ENCODE data around the gene FUT9.

FUT9 gene

GRCh38 chr6:95998133-95998532 lies 17.6 kb upstream of the FUT9 start:
- no peak for TF ChIP-seq FOXK2 (IDR thresholded peaks at IDR 0.05)
- no peak for TF ChIP-seq ZNF384 (IDR thresholded peaks at IDR 0.05)
- no peak for TF ChIP-seq BHLHE40 (IDR thresholded peaks at IDR 0.05; ENCODE audit: borderline replicate concordance)
- no peak for TF ChIP-seq CTBP1 (IDR thresholded peaks at IDR 0.05; ENCODE audit: borderline replicate concordance)
- DNase-seq (ENCODE audit: extremely low spot score), result no peak
- ChIA-PET CTCF (no interaction called here), POLR2A (no interaction called here)

- TF ChIP-seq PKNOX1 (IDR thresholded peaks at IDR 0.05), result no peak
- no peak for TF ChIP-seq ARNT (IDR thresholded peaks at IDR 0.05)
- TF ChIP-seq ELF4 (IDR thresholded peaks at IDR 0.05), result no peak
- no peak for TF ChIP-seq TARDBP (IDR thresholded peaks at IDR 0.05)
- no peak for TF ChIP-seq SP1 (IDR thresholded peaks at IDR 0.05)
- no peak for TF ChIP-seq HDGF (IDR thresholded peaks at IDR 0.05; ENCODE audit: borderline replicate concordance)
- TF ChIP-seq FOXK2 (IDR thresholded peaks at IDR 0.05), result no peak
- no peak for TF ChIP-seq ZNF384 (IDR thresholded peaks at IDR 0.05)
- TF ChIP-seq NFRKB (IDR thresholded peaks at IDR 0.05), result no peak
- TF ChIP-seq SUZ12 (IDR thresholded peaks at IDR 0.05), result no peak
- no peak for TF ChIP-seq CTBP1 (IDR thresholded peaks at IDR 0.05; ENCODE audit: borderline replicate concordance)
- no peak for TF ChIP-seq FOXA1 (IDR thresholded peaks at IDR 0.05)
- no peak for TF ChIP-seq LEF1 (IDR thresholded peaks at IDR 0.05; ENCODE audit: borderline replicate concordance)
- TF ChIP-seq FOXM1 (IDR thresholded peaks at IDR 0.05; ENCODE audit: borderline replicate concordance), result no peak
- no peak for TF ChIP-seq L3MBTL2 (conservative IDR thresholded peaks at IDR 0.05)
- TF ChIP-seq BHLHE40 (IDR thresholded peaks at IDR 0.05; ENCODE audit: borderline replicate concordance), result no peak
- POLR2A ChIA-PET, result interaction anchor here (0.6 kb wide), 1 partner anchor 14 kb away, joined by 3 read pairs; no protein-coding TSS in a partner anchor
- DNase-seq (ENCODE audit: extremely low spot score), result no peak
- CTCF ChIA-PET, result no interaction called here
Observed at GRCh38 chr6:96001891-96002575, 13.7 kb upstream of the FUT9 start.

GRCh38 chr6:96002576-96002910 lies 13.2 kb upstream of the FUT9 start:
- DNase-seq (ENCODE audit: extremely low spot score), result no peak
- POLR2A ChIA-PET, result no interaction called here
- CTCF ChIA-PET, result no interaction called here
- no peak for TF ChIP-seq ARNT (IDR thresholded peaks at IDR 0.05)
- no peak for TF ChIP-seq SUZ12 (IDR thresholded peaks at IDR 0.05)
- TF ChIP-seq LEF1 (IDR thresholded peaks at IDR 0.05; ENCODE audit: borderline replicate concordance), result no peak
- TF ChIP-seq PKNOX1 (IDR thresholded peaks at IDR 0.05), result no peak
- TF ChIP-seq FOXA1 (IDR thresholded peaks at IDR 0.05), result no peak
- TF ChIP-seq ELF4 (IDR thresholded peaks at IDR 0.05), result no peak
- no peak for TF ChIP-seq FOXK2 (IDR thresholded peaks at IDR 0.05)
- TF ChIP-seq HDGF (IDR thresholded peaks at IDR 0.05; ENCODE audit: borderline replicate concordance), result no peak
- TF ChIP-seq TARDBP (IDR thresholded peaks at IDR 0.05), result no peak
- no peak for TF ChIP-seq ZNF384 (IDR thresholded peaks at IDR 0.05)

GRCh38 chr6:96002912-96003311 lies 12.9 kb upstream of the FUT9 start:
- POLR2A ChIA-PET, result no interaction called here
- DNase-seq (ENCODE audit: extremely low spot score), result no peak
- CTCF ChIA-PET, result no interaction called here
- TF ChIP-seq TARDBP (IDR thresholded peaks at IDR 0.05), result no peak
- no peak for TF ChIP-seq BHLHE40 (IDR thresholded peaks at IDR 0.05; ENCODE audit: borderline replicate concordance)
- no peak for TF ChIP-seq ARNT (IDR thresholded peaks at IDR 0.05)
- TF ChIP-seq ELF4 (IDR thresholded peaks at IDR 0.05), result no peak
- TF ChIP-seq CTBP1 (IDR thresholded peaks at IDR 0.05; ENCODE audit: borderline replicate concordance), result no peak
- TF ChIP-seq HDGF (IDR thresholded peaks at IDR 0.05; ENCODE audit: borderline replicate concordance), result no peak
- no peak for TF ChIP-seq SP1 (IDR thresholded peaks at IDR 0.05)
- TF ChIP-seq NFRKB (IDR thresholded peaks at IDR 0.05), result no peak
- no peak for TF ChIP-seq FOXA1 (IDR thresholded peaks at IDR 0.05)
- no peak for TF ChIP-seq FOXM1 (IDR thresholded peaks at IDR 0.05; ENCODE audit: borderline replicate concordance)
- no peak for TF ChIP-seq L3MBTL2 (conservative IDR thresholded peaks at IDR 0.05)

GRCh38 chr6:96007663-96008062 lies 8.1 kb upstream of the FUT9 start:
- ChIA-PET CTCF (interaction anchor here (1.0 kb wide), 1 partner anchor 9 kb away, joined by 3 read pairs; no protein-coding TSS in a partner anchor), POLR2A (interaction anchor here (1.2 kb wide), 1 partner anchor 8 kb away, joined by 5 read pairs; the partner anchor contains the start of gene FUT9)
- no peak for TF ChIP-seq SUZ12 (IDR thresholded peaks at IDR 0.05)
- no peak for TF ChIP-seq FOXA1 (IDR thresholded peaks at IDR 0.05)
- no peak for TF ChIP-seq LEF1 (IDR thresholded peaks at IDR 0.05; ENCODE audit: borderline replicate concordance)
- TF ChIP-seq ZNF384 (IDR thresholded peaks at IDR 0.05), result no peak
- TF ChIP-seq FOXM1 (IDR thresholded peaks at IDR 0.05; ENCODE audit: borderline replicate concordance), result no peak
- no peak for TF ChIP-seq PKNOX1 (IDR thresholded peaks at IDR 0.05)
- no peak for TF ChIP-seq L3MBTL2 (conservative IDR thresholded peaks at IDR 0.05)
- TF ChIP-seq CTBP1 (IDR thresholded peaks at IDR 0.05; ENCODE audit: borderline replicate concordance), result no peak
- TF ChIP-seq NFRKB (IDR thresholded peaks at IDR 0.05), result no peak
- no peak for TF ChIP-seq BHLHE40 (IDR thresholded peaks at IDR 0.05; ENCODE audit: borderline replicate concordance)
- no peak for TF ChIP-seq FOXK2 (IDR thresholded peaks at IDR 0.05)
- no peak for TF ChIP-seq ELF4 (IDR thresholded peaks at IDR 0.05)
- no peak for TF ChIP-seq HDGF (IDR thresholded peaks at IDR 0.05; ENCODE audit: borderline replicate concordance)
- TF ChIP-seq SP1 (IDR thresholded peaks at IDR 0.05), result no peak
- TF ChIP-seq TARDBP (IDR thresholded peaks at IDR 0.05), result no peak
- DNase-seq (ENCODE audit: extremely low spot score), result no peak

GRCh38 chr6:96013531-96013930 lies 2.2 kb upstream of the FUT9 start:
- DNase-seq (ENCODE audit: extremely low spot score), result no peak
- ChIA-PET CTCF (interaction anchor here (0.6 kb wide), 1 partner anchor 10 kb away, joined by 3 read pairs; no protein-coding TSS in a partner anchor), POLR2A (no interaction called here)
- TF ChIP-seq FOXA1 (IDR thresholded peaks at IDR 0.05), result no peak
- TF ChIP-seq BHLHE40 (IDR thresholded peaks at IDR 0.05; ENCODE audit: borderline replicate concordance), result no peak
- no peak for TF ChIP-seq TARDBP (IDR thresholded peaks at IDR 0.05)
- TF ChIP-seq ELF4 (IDR thresholded peaks at IDR 0.05), result no peak
- no peak for TF ChIP-seq PKNOX1 (IDR thresholded peaks at IDR 0.05)
- TF ChIP-seq NFRKB (IDR thresholded peaks at IDR 0.05), result no peak
- no peak for TF ChIP-seq ARNT (IDR thresholded peaks at IDR 0.05)
- TF ChIP-seq L3MBTL2 (conservative IDR thresholded peaks at IDR 0.05), result no peak
- no peak for TF ChIP-seq HDGF (IDR thresholded peaks at IDR 0.05; ENCODE audit: borderline replicate concordance)
- TF ChIP-seq SUZ12 (IDR thresholded peaks at IDR 0.05), result no peak
- TF ChIP-seq ZNF384 (IDR thresholded peaks at IDR 0.05), result no peak
- no peak for TF ChIP-seq FOXM1 (IDR thresholded peaks at IDR 0.05; ENCODE audit: borderline replicate concordance)
- no peak for TF ChIP-seq FOXK2 (IDR thresholded peaks at IDR 0.05)
